Stomach (tissue), 9 donors: ENCODE data around the gene MAML1. TPM values are rescaled to one million over a fixed set of nuclear protein-coding genes. Genes with fewer than 3 reads are reported as not detected.

Experiments used
- DNase-seq, 2 donors: peaks; one replicate each; pipeline versions ENCODE4 v3.0.0 to v3.0.0-alpha.2; 2013 to 2019
- H3K27ac ChIP-seq, 5 donors: fragments of 200-600 bp in 4 of 5; sonication (generic) in 4 of 5; one replicate each; pipeline ENCODE4 v1.5.1; 2013 to 2019; ENCODE audit warnings: mild to moderate bottlenecking in 1 of 5, moderate library complexity in 1 of 5
- H3K27me3 ChIP-seq, 3 donors: fragments of 200-600 bp; sonication (generic); one replicate each; pipeline ENCODE4 v1.5.1; 2017 to 2019; ENCODE audit warnings: mixed run types in 1 of 3
- H3K36me3 ChIP-seq, 4 donors: fragments of 200-600 bp; sonication (generic); 1 replicate in 3 of 4; 2 replicates in 1 of 4; pipeline ENCODE4 v1.5.1; 2016 to 2019
- H3K4me1 ChIP-seq, 4 donors: fragments of 200-600 bp; sonication (generic); one replicate each; pipeline ENCODE4 v1.5.1; 2016 to 2019
- H3K4me3 ChIP-seq, 4 donors: fragments of 200-600 bp; sonication (generic) in 3 of 4; one replicate each; pipeline ENCODE4 v1.5.1; 2016 to 2019; ENCODE audit warnings: mild to moderate bottlenecking in 1 of 4
- H3K9me3 ChIP-seq, 4 donors: fragments of 200-600 bp; sonication (generic); one replicate each; pipeline ENCODE4 v1.5.1; 2016 to 2019
- EP300 ChIP-seq: sonication (generic); formaldehyde crosslinking; IDR thresholded peaks from one replicate; pipeline ENCODE4 v1.6.1; 2017; ENCODE audit warnings: antibody characterized with exemption
- POLR2A ChIP-seq, 4 donors: fragments of 450-650 bp; IDR thresholded peaks; one replicate each; pipeline ENCODE4 v1.6.1; 2016; ENCODE audit warnings: antibody characterized with exemption in 4 of 4, control low read depth in 2 of 4, mild to moderate bottlenecking in 1 of 4, moderate library complexity in 1 of 4
- POLR2AphosphoS5 ChIP-seq, 3 donors: sonication (generic); formaldehyde crosslinking; IDR thresholded peaks; one replicate each; pipeline ENCODE4 v1.6.1; 2016; ENCODE audit warnings: antibody characterized with exemption in 3 of 3
- WGBS, 5 donors: extraction: QIAGEN DNeasy Blood & Tissue Kit in 3 of 5; methylation state at CpG; one replicate each; pipeline versions ENCODE4 v1.1.5 to v1.1.7; 2013 to 2018; 5-methylcytosine and 5-hydroxymethylcytosine counted together
- intact Hi-C: fragments of 100-400 bp; cut with DNase I; formaldehyde crosslinking; loops from one replicate; pipeline ENCODE4 v1.15.1; 2023; ENCODE audit warnings: low total_unique reads
- polyA plus RNA-seq, 3 donors: library from polyadenylated mRNA; stranded (reverse); fragments of 200-250 nt; gene quantifications; one replicate each; pipeline ENCODE4 v1.2.3, GENCODE V29; 2013
- total RNA-seq, 5 donors: library from RNA; depleted of rRNA; stranded (reverse); fragments of >200 nt; gene quantifications; one replicate each; pipeline versions ENCODE4 v1.1.0 to v1.2.3, GENCODE V29; 2014 to 2016
- TF ChIP-seq, protein P1 (sequence below), 7 experiments: fragments of 450-650 bp in 4 of 7; fragments of 200-600 bp in 3 of 7; sonication (generic) in 3 of 7; IDR thresholded peaks; one replicate each; pipeline ENCODE4 v1.5.1; 2016 to 2019; ENCODE audit warnings: antibody characterized with exemption in 7 of 7, control low read depth in 2 of 7, mild to moderate bottlenecking in 1 of 7
- donor health status: healthy with polysubstance abuse.
- donor health status: Bipolar disorder and iron deficiency.
- donor health status: healthy.

MAML1 gene
- total and polyA plus RNA-seq, 8 donors = 5.8 to 26.8 (median 12.2) TPM

- H3K27me3 ChIP-seq = no peaks in the 10 kb centered on the region
- peaks cover 14 to 24% (median 19%) of the 10 kb centered on the region in 4 donors for H3K36me3 ChIP-seq
- H3K9me3 ChIP-seq = no peaks in the 10 kb centered on the region
- peak in 2 of 3 donors; percentile 63 to 68 for TF ChIP-seq POLR2AphosphoS5 (IDR thresholded peaks at IDR 0.05)
- TF ChIP-seq EP300 = no peak
- no peak for TF ChIP-seq POLR2A (IDR thresholded peaks at IDR 0.05)
- H3K4me3 ChIP-seq = peak overlapping the region; percentile 78 to 96 (median 92)
- DNase-seq = peak; percentile 54 to 63
- intact Hi-C loops = no loop called here
- peaks cover 54 to 65% (median 63%) of the 10 kb centered on the region in 4 donors for H3K4me1 ChIP-seq
- WGBS, 5 donors = 28 to 54% (median 31%) methylated on average over 5 to 9 of the region's 9 CpGs
- peak overlapping the region; percentile 94 to 99 (median 95) for H3K27ac ChIP-seq
These were observed 72.5 kb downstream of the MAML1 start for GRCh38 chr5:179805070-179805528.

- DNase-seq = peak in 1 of 2 donors; percentile 86
- peaks cover 54 to 65% (median 63%) of the 10 kb centered on the region in 4 donors for H3K4me1 ChIP-seq
- H3K27ac ChIP-seq = peak overlapping the region; percentile 94 to 99 (median 95)
- no peaks in the 10 kb centered on the region for H3K27me3 ChIP-seq
- intact Hi-C loops = no loop called here
- H3K9me3 ChIP-seq = no peaks in the 10 kb centered on the region
- peaks cover 9 to 18% (median 13%) of the 10 kb centered on the region in 4 donors for H3K36me3 ChIP-seq
- no peak for TF ChIP-seq POLR2AphosphoS5 (IDR thresholded peaks at IDR 0.05)
- no peak for TF ChIP-seq POLR2A (IDR thresholded peaks at IDR 0.05)
- TF ChIP-seq, protein P1, sequence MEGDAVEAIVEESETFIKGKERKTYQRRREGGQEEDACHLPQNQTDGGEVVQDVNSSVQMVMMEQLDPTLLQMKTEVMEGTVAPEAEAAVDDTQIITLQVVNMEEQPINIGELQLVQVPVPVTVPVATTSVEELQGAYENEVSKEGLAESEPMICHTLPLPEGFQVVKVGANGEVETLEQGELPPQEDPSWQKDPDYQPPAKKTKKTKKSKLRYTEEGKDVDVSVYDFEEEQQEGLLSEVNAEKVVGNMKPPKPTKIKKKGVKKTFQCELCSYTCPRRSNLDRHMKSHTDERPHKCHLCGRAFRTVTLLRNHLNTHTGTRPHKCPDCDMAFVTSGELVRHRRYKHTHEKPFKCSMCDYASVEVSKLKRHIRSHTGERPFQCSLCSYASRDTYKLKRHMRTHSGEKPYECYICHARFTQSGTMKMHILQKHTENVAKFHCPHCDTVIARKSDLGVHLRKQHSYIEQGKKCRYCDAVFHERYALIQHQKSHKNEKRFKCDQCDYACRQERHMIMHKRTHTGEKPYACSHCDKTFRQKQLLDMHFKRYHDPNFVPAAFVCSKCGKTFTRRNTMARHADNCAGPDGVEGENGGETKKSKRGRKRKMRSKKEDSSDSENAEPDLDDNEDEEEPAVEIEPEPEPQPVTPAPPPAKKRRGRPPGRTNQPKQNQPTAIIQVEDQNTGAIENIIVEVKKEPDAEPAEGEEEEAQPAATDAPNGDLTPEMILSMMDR (IDR thresholded peaks at IDR 0.05) = no peak
- no peak for TF ChIP-seq EP300
- H3K4me3 ChIP-seq = peak overlapping the region; percentile 78 to 96 (median 92)
- 3 to 27% (median 8%) methylated on average over 9 to 64 of the region's 65 CpGs for WGBS, 5 donors
These were observed 73.1 kb downstream of the MAML1 start for GRCh38 chr5:179805529-179806249.

GRCh38 chr5:179806250-179807048 lies 73.8 kb downstream of the MAML1 start, which contains the start of gene MGAT4B:
TSS of gene MGAT4B (minus strand) at chr5:179806866. CDS start at chr5:179806583, 283 bp downstream.
- H3K27me3 ChIP-seq = no peaks in the 10 kb centered on the region
- H3K4me3 ChIP-seq = peak within 1 kb of the TSS; percentile 78 to 96 (median 92)
- peak within 1 kb of the TSS; percentile 94 to 99 (median 95) for H3K27ac ChIP-seq
- intact Hi-C loops = no loop called here
- 0 to 1% (median 1%) methylated on average over 21 to 108 of the region's 108 CpGs; no CpG with 5 or more reads in 1 of the 5 donors for WGBS, 5 donors
- peaks cover 2 to 11% (median 5%) of the 10 kb centered on the region in 4 donors for H3K36me3 ChIP-seq
- peak in 2 of 3 donors; percentile 79 to 90 for TF ChIP-seq POLR2AphosphoS5 (IDR thresholded peaks at IDR 0.05)
- TF ChIP-seq POLR2A (IDR thresholded peaks at IDR 0.05) = no peak
- no peak for TF ChIP-seq EP300
- TF ChIP-seq, protein P1 (IDR thresholded peaks at IDR 0.05) = no peak
- DNase-seq = peak; percentile 87 to 95
- H3K4me1 ChIP-seq = peaks cover 52 to 59% (median 58%) of the 10 kb centered on the region in 4 donors
- no peaks in the 10 kb centered on the region for H3K9me3 ChIP-seq

- 92 to 95% (median 92%) methylated on average over 25 to 27 of the region's 27 CpGs for WGBS, 5 donors
These were observed 79.7 kb downstream of the MAML1 start for GRCh38 chr5:179812135-179812825.

More at GRCh38 chr5:179812135-179812825, 79.7 kb downstream of the MAML1 start:
- intact Hi-C loops = no loop called here
- no peaks in the 10 kb centered on the region for H3K27me3 ChIP-seq
- H3K36me3 ChIP-seq = peaks cover 0 to 28% (median 22%) of the 10 kb centered on the region in 4 donors
- TF ChIP-seq POLR2AphosphoS5 (IDR thresholded peaks at IDR 0.05) (no peak), POLR2A (IDR thresholded peaks at IDR 0.05) (no peak), EP300 (no peak)
- TF ChIP-seq, protein P1 (IDR thresholded peaks at IDR 0.05) = no peak
- no peaks in the 10 kb centered on the region for H3K9me3 ChIP-seq
- DNase-seq = no peak
- peaks cover 19 to 27% (median 25%) of the 10 kb centered on the region in 4 donors for H3K4me1 ChIP-seq
- no peak overlapping the region for H3K27ac ChIP-seq
- H3K4me3 ChIP-seq = no peak overlapping the region
